COR-L47 (cell line): ENCODE results near the gene TMEM63B.
"Not testable (repeated sequence)": the region's sequence is repeated elsewhere in the genome, so short reads cannot be mapped to it uniquely, and the experiment has no call there.

Source experiments
- DNase-seq: peaks from one replicate; lab custom pipeline; 2025; lab: John Stamatoyannopoulos, UW

Gene TMEM63B

GRCh38 chr6:44171899-44172546 lies 44.7 kb downstream of the TMEM63B start:
- no peak for DNase-seq

GRCh38 chr6:44172731-44173500 lies 45.6 kb downstream of the TMEM63B start:
- DNase-seq, result peak; percentile 78

GRCh38 chr6:44176130-44176761 lies 48.9 kb downstream of the TMEM63B start:
- DNase-seq, result no peak

- DNase-seq, result no peak
Measured at GRCh38 chr6:44176762-44177509, 49.6 kb downstream of the TMEM63B start.

- DNase-seq, result no peak
Measured at GRCh38 chr6:44177691-44178423, 50.5 kb downstream of the TMEM63B start.

GRCh38 chr6:44178424-44179071 lies 51.2 kb downstream of the TMEM63B start:
- no peak for DNase-seq

- no peak for DNase-seq
Measured at GRCh38 chr6:44179072-44179536, 51.8 kb downstream of the TMEM63B start.

GRCh38 chr6:44179648-44180047 lies 52.3 kb downstream of the TMEM63B start:
- no peak for DNase-seq

- no peak for DNase-seq
Measured at GRCh38 chr6:44180406-44180805, 53.1 kb downstream of the TMEM63B start.

GRCh38 chr6:44180886-44181285 lies 53.5 kb downstream of the TMEM63B start:
- no peak for DNase-seq

GRCh38 chr6:44181784-44182183 lies 54.4 kb downstream of the TMEM63B start:
- DNase-seq, result not testable (repeated sequence)

- no peak for DNase-seq
Measured at GRCh38 chr6:44182911-44183390, 55.6 kb downstream of the TMEM63B start.

GRCh38 chr6:44183783-44184182 lies 56.4 kb downstream of the TMEM63B start:
- no peak for DNase-seq

- DNase-seq, result not testable (repeated sequence)
Measured at GRCh38 chr6:44185356-44185755, 58.0 kb downstream of the TMEM63B start.

GRCh38 chr6:44185953-44186634 lies 58.7 kb downstream of the TMEM63B start:
- DNase-seq, result no peak

GRCh38 chr6:44186635-44187025 lies 59.3 kb downstream of the TMEM63B start:
- DNase-seq, result no peak

- no peak for DNase-seq
Measured at GRCh38 chr6:44188819-44189218, 61.5 kb downstream of the TMEM63B start.

- DNase-seq, result no peak
Measured at GRCh38 chr6:44189257-44189656, 61.9 kb downstream of the TMEM63B start.

- no peak for DNase-seq
Measured at GRCh38 chr6:44190715-44191114, 63.4 kb downstream of the TMEM63B start.

- DNase-seq, result no peak
Measured at GRCh38 chr6:44192428-44193041, 65.2 kb downstream of the TMEM63B start.
